NT2/D1 (cell line): ENCODE data around the gene TPP1.

Experiments
- SUZ12 ChIP-seq: IDR thresholded peaks from 2 replicates; pipeline ENCODE4 v1.6.1; 2011; ENCODE audit not compliant: insufficient read length, insufficient read depth; ENCODE audit errors: extremely low read depth
- YY1 ChIP-seq: IDR thresholded peaks from 2 replicates; pipeline ENCODE4 v1.6.1; 2011; ENCODE audit not compliant: insufficient read length, insufficient read depth
- ZNF274 ChIP-seq: IDR thresholded peaks from 2 replicates; pipeline ENCODE4 v1.6.1; 2011; ENCODE audit warnings: mild to moderate bottlenecking, low read depth, low read length

GRCh38 chr11:6594142-6594768, 25.0 kb downstream of the TPP1 start:
- TF ChIP-seq ZNF274 (no peak), YY1 (no peak), SUZ12 (no peak)
